ENCODE results near the gene DCBLD1. TPM values are rescaled to one million over a fixed set of nuclear protein-coding genes. Genes with fewer than 3 reads are reported as not detected.

DCBLD1 gene
- total RNA-seq, 1 donor from 2014 or later = 19.5 TPM

- no peak overlapping the region for H3K4me3 ChIP-seq
- H3K4me1 ChIP-seq = peaks cover 5% of the 10 kb centered on the region
- TF ChIP-seq CTCF (IDR thresholded peaks at IDR 0.05) = no peak
- DNase-seq = no peak
- intact Hi-C loops (cut with DNase I) = no loop called here
- ATAC-seq = peak; percentile 69
- no peak overlapping the region for H3K27ac ChIP-seq
- H3K36me3 ChIP-seq = peaks cover 16% of the 10 kb centered on the region
- no peaks in the 10 kb centered on the region for H3K9me3 ChIP-seq
- H3K27me3 ChIP-seq = no peaks in the 10 kb centered on the region
Measured at GRCh38 chr6:117506180-117506835, 23.8 kb downstream of the DCBLD1 start.

- Histone ChIP-seq H3K27ac (no peak overlapping the region), H3K27me3 (no peaks in the 10 kb centered on the region), H3K36me3 (peaks cover 16% of the 10 kb centered on the region), H3K9me3 (no peaks in the 10 kb centered on the region), H3K4me3 (no peak overlapping the region), H3K4me1 (peaks cover 5% of the 10 kb centered on the region)
- ATAC-seq = no peak
- no peak for TF ChIP-seq CTCF (IDR thresholded peaks at IDR 0.05)
- intact Hi-C loops (cut with DNase I) = no loop called here
- no peak for DNase-seq
Measured at GRCh38 chr6:117506907-117507306, 24.4 kb downstream of the DCBLD1 start.

- no peaks in the 10 kb centered on the region for H3K9me3 ChIP-seq
- no peak overlapping the region for H3K4me3 ChIP-seq
- H3K4me1 ChIP-seq = peaks cover 5% of the 10 kb centered on the region
- H3K36me3 ChIP-seq = peaks cover 16% of the 10 kb centered on the region
- intact Hi-C loops (cut with DNase I) = no loop called here
- H3K27me3 ChIP-seq = no peaks in the 10 kb centered on the region
- DNase-seq = no peak
- no peak for ATAC-seq
- no peak overlapping the region for H3K27ac ChIP-seq
- no peak for TF ChIP-seq CTCF (IDR thresholded peaks at IDR 0.05)
Measured at GRCh38 chr6:117508450-117508971, 26.0 kb downstream of the DCBLD1 start.

- Histone ChIP-seq H3K4me1 (peaks cover 5% of the 10 kb centered on the region), H3K27me3 (no peaks in the 10 kb centered on the region), H3K36me3 (peaks cover 14% of the 10 kb centered on the region), H3K27ac (no peak overlapping the region), H3K9me3 (no peaks in the 10 kb centered on the region), H3K4me3 (no peak overlapping the region)
- TF ChIP-seq CTCF (IDR thresholded peaks at IDR 0.05) = no peak
- intact Hi-C loops (cut with DNase I) = no loop called here
- ATAC-seq (no peak), DNase-seq (no peak)
Measured at GRCh38 chr6:117509021-117509420, 26.5 kb downstream of the DCBLD1 start.

GRCh38 chr6:117512056-117512828 is 29.8 kb downstream of the DCBLD1 start:
- Histone ChIP-seq H3K4me1 (no peaks in the 10 kb centered on the region), H3K36me3 (no peaks in the 10 kb centered on the region), H3K9me3 (no peaks in the 10 kb centered on the region), H3K27me3 (no peaks in the 10 kb centered on the region), H3K4me3 (no peak overlapping the region), H3K27ac (no peak overlapping the region)
- ATAC-seq (peak; percentile 60), DNase-seq (no peak)
- no peak for TF ChIP-seq CTCF (IDR thresholded peaks at IDR 0.05)
- intact Hi-C loops (cut with DNase I) = no loop called here
